CD4-positive, alpha-beta T cell treated with Interleukin-15 for 1 hour (primary cell): Measurements from ENCODE around the gene HELQ.
A peak's percentile ranks its signal among the peaks of the same experiment; 100 is the strongest.
"Not testable (repeated sequence)": the region's sequence is repeated elsewhere in the genome, so short reads cannot be mapped to it uniquely, and the experiment has no call there.

ENCODE experiments used
- DNase-seq: peaks from one replicate; pipeline ENCODE4 v3.0.0-alpha.2; 2020

Gene HELQ, protein sequence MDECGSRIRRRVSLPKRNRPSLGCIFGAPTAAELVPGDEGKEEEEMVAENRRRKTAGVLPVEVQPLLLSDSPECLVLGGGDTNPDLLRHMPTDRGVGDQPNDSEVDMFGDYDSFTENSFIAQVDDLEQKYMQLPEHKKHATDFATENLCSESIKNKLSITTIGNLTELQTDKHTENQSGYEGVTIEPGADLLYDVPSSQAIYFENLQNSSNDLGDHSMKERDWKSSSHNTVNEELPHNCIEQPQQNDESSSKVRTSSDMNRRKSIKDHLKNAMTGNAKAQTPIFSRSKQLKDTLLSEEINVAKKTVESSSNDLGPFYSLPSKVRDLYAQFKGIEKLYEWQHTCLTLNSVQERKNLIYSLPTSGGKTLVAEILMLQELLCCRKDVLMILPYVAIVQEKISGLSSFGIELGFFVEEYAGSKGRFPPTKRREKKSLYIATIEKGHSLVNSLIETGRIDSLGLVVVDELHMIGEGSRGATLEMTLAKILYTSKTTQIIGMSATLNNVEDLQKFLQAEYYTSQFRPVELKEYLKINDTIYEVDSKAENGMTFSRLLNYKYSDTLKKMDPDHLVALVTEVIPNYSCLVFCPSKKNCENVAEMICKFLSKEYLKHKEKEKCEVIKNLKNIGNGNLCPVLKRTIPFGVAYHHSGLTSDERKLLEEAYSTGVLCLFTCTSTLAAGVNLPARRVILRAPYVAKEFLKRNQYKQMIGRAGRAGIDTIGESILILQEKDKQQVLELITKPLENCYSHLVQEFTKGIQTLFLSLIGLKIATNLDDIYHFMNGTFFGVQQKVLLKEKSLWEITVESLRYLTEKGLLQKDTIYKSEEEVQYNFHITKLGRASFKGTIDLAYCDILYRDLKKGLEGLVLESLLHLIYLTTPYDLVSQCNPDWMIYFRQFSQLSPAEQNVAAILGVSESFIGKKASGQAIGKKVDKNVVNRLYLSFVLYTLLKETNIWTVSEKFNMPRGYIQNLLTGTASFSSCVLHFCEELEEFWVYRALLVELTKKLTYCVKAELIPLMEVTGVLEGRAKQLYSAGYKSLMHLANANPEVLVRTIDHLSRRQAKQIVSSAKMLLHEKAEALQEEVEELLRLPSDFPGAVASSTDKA

DNA sequence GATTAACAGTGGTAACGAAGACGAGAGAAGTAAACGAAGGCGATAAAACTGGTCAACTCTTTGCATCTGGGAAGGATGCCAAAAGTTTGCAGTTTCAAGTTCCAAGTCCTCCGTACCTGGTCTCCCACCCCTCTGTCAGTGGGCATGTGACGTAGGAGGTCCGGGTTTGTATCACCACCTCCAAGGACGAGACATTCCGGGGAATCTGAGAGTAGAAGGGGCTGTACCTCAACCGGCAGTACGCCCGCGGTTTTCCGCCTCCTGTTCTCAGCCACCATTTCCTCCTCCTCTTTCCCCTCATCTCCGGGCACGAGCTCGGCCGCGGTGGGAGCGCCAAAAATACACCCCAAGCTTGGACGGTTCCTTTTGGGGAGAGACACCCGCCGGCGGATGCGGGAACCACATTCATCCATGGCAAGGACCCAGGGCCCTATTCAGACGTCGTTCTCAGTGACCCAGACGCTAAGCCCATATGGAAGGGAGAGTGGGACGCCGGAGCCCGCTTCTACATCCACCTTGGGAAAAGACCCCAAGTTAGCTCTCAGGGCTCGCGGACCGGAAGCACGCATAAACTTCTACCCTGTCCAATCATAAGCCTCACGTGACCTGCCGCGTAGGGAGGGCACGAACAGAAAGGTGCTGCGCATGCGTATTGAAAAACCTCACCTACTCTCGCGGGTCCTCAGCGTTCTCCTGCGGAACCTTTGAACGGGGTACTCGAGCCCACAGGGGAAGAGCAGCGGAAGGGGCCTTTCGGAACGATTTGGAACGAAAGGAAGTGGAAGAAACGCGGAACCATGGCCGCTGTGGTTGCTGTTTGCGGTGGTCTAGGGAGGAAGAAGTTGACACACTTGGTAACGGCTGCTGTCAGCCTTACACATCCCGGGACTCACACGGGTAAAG is at the start of gene HELQ, which contains the start of gene MRPS18C:
TSS of gene HELQ (minus strand) at position 543 of the 903 bp plus-strand sequence. CDS start at position 413, 130 bp downstream.
TSS of gene MRPS18C (plus strand) at position 778 of the 903 bp plus-strand sequence. CDS start at position 798, 20 bp downstream.
- DNase-seq, result peak; percentile 98

DNA sequence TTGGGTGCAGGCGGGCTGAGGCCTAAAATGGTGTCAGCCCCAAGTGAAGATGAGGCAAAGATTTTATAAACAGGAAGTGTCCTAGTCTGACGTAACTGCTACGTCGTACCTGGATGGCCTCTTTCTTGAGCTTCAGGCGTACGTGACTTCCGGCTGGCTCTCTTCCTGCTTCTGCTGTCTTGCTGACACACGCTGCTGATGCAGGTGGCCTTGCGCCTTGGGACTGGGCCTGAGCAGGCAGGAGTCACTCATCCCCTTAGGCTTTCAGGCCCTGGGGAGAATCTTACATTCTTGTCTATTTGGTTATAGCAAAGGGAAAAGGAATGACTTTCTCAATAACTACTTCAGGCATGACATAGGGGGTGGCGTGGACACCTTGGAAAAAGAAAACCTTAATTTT is 49.4 kb upstream of the HELQ start:
- DNase-seq, result no peak

DNA sequence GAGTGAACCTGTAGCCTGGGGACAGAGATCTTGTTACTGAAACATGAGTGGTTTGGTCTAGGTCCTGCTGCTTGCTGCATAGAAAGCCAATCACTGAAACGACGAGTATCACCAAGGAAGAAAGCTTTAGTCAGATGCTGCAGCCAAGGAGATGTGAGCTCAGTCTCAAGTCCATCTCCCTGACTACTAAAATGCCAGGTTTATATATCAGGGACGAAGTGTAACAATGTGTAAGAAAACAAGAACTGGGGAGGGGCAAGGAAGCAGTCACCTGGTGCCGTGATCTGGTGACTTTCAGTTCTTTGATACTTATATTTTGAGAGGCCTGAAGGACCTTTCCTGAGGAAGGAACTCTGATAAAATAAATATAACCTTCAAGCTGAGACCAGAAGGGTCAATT is 48.9 kb upstream of the HELQ start:
- DNase-seq, result no peak

DNA sequence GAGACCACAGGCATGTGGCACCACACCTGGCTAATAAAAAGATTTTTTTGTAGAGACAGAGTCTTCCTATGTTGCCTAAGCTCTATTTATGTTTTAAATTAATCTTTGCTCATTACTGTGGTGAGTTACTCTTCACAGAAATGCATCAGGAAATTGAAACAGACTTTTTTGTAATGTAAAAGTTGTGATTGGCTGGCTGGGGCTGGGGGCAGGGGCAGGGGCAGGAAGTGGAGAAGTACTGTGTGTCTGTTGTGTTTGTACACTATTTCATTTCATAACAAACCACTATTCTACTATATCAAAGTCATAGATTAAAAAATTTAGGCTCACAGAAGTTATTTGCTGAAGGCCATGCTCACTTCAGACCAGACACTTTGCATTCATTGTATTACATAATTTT is 48.4 kb upstream of the HELQ start:
- peak; percentile 20 for DNase-seq

DNA sequence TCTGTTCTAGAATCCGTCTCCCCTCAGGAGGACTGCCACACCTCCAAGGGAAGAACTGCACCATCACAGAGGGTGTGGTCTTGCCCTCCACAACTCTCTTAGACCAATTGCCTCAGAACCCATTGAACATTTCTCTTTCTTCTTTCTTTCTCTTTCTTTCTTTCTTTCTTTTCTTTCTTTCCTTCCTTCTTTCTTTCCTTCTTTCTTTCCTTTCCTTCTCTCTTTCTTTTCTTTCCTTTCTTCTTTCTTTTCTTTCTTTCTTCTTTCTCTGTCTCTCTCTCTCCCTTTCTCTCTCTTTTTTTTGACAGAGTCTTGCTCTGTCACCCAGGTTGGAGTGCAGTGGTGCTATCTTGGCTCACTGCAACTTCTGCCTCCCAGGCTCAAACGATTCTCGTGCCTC is 46.0 kb upstream of the HELQ start:
- DNase-seq, result not testable (repeated sequence)

DNA sequence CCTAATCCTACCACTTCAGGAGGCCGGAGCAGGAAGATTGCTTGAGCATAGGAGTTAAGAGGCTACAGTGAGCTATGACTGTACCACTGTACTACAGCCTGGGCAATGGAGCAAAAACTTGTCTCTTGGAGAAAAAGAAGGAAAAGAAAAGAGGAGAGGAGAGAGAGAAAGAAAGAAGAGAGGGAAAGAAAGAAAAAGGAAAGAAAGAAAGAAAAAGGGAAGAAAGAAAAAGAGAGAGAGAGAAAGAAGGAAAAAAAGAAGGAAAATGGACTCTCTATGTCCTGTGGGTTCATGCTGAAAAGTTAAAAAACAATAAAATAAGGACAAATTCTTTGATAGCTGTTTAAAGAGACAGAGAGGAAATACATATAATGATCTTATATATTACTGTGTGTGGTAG is 42.6 kb upstream of the HELQ start:
- no peak for DNase-seq

DNA sequence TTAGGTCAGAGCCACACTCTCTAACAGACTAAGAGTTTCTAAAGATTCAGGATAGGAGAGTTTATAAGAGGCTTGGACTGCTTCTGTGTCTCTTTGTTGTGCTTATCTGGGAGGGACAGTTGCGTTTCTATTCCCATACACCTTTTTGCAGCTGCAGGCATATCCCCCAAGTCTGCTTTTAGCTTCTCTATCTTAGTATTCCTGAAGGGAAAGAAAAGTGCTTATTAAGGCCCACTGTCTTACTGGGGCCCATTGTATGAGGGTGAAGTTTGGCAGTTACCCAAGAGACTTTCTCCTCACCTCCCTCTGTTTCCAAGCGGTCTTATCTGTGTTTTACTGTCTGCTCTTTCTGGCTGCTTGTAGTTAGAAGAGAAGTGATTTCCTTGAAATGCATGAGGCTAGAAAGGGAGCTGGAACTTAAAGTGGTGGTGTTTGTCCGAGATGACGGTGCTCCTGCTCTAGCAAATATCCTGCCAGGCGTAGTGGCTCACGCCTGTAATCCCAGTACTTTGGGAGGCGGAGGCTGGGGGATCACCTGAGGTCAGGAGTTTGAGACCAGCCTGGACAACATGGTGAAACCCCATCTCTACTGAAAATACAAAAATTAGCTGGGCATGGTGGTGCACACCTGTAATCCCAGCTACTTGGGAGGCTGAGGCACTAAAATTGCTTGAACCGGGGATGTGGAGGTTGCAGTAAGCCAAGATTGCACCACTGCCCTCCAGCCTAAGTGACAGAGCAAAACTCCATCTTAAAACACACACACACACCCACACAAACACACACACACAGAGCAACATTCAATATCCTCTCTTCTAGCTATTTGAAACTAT is 40.7 kb upstream of the HELQ start:
- not testable (repeated sequence) for DNase-seq

DNA sequence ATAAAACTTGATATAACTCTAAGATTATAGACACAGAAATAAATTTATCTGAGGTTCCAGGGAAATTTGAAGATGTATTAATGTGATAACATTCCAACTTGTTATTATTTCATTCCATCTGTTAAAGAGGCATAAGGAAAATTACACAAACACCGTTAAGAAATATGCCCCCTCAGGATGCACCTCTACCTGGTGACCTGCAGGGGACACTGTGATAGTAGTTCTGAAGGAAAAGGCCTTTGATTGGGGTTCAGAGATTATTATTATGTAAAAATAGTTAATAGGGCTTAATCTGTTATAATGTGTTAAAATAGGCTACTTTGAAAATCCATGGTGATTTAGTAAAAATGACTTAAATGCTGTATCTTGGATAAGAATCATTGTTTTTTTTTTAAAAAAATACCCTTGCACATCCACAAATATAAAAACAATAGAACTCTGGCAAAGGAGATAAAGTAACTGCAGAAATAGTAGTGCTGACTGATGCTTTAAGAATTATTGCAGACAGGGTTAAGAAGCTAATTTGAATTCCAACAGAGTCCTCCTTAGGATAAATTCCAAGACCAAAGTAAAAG is 35.3 kb upstream of the HELQ start:
- DNase-seq, result no peak

DNA sequence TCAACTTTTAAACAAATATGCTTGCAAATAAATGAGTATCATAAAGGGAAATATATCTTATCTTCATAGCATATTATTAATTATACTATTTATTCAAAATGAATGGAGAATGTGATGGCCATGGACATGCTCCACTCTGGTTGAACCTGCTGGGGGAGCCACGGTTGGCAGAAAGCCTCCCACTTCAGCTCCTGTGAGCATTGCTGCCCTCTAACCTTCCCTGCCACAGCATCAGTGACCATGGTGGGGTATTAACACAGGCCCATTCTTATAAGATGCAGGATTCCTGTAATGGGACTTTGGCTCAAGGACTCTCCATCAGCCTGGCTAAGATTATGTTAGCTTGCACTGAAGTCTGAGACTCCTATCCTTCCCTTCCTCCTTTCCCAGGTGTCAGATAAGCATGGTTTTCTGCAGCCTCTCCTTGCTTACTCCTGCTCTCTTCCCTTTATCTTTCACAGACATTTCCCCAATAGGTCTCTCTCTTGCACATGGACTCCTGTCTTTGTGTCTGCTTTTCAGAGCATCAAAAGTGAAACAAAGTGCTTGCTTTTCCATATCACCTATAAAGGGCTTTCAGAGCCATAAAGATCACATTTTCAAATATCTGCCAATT is 34.2 kb upstream of the HELQ start:
- DNase-seq, result no peak

DNA sequence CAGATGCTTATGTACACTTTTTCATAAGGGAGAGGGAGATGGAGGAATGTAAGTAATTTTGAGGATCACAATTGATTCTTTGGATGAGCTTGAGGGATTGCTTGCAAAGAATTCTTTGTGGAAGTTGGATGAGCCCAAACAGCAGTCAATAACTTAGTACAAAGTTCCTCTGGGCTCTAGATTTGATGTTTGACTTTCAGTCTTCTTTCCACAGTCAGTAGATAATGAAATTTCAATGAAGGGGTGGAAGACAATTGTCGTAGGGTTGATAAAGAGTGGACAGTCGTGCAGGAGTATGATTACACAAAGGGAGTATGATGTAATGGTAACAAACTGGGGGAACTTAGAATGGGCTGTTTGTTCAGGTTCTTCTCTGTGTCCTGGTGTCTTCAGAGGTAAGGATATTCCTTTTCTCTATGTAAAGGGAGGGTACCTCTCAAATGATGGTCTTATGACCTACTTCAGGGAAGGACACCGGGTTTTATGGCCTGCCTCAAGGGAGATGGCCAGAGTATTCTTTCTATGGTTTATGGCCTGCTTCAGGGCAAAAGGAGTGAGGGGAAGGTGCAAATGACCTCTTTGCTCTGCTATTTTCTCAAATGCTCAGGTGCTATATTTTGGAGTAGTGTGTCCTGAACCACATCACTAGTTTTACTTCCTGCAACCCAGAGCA is 31.0 kb upstream of the HELQ start:
- DNase-seq, result no peak

DNA sequence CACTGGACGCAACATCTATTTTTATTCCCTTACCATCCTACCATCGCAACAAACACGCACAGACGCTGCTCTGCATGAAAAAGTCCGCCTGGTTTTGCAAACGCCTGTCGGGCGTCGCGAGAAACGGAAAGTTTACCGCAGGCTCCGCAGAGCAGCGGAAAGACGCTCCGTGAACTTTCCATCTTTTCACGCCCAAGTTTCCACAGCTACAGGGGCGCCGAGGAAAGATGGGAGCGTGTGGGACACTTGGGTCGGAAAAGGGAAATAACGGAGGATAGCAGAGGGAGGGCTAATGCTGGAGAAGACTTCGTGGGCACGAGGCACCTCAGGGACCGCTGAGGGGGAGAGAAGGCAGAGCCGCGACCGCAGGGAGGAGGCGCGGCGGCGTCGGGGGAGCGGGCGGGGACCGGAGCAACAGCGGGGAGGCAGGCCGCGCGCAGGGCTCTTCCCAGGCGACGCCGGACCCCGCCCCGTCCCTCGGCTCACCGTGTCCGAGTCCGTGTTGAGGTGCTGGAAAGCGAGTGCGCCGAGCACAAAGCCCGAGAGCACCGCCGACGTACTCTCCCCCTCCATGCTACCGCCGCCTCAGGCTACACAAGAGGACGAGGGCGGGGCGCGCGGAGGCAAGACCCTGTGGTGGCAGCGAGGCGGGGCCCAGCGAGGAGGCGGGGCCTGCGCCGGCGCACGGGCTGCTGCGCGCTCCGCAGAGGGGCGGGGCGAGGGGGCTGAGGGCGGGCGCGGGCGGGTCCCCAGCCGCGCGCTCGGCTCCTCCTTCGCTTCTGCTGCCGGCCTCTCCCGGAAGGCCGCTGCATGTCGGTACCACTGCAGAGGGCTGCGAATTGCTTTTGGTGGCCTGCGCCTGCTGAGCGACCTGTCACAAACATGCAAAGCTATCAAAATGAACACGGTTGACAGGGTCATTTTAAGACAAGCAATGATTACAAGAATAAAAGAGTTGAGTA is 29.2 kb upstream of the HELQ start, which contains the start of gene ABRAXAS1:
TSS of gene ABRAXAS1 (minus strand) at position 601 of the 962 bp plus-strand sequence. CDS start at position 573, 28 bp downstream.
- peak; percentile 94 for DNase-seq

DNA sequence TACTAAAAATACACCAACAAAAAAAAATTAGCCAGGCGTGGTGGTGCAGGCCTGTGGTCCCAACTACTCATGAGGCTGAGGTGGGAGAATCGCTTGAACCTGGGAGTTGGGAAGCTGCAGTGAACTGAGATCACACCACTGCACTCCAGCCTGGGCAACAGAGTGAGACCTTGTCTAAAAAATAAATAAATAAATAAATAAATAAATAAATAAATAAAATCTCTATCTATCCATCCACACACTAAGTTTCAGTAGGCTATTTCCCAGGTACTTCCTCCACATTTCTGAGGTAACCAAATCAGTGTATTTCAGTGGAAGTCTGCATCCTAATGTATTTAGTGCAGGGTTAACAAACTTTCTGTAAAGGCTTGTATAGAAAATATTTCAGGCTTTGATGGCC is 18.3 kb upstream of the HELQ start:
- DNase-seq, result no peak

DNA sequence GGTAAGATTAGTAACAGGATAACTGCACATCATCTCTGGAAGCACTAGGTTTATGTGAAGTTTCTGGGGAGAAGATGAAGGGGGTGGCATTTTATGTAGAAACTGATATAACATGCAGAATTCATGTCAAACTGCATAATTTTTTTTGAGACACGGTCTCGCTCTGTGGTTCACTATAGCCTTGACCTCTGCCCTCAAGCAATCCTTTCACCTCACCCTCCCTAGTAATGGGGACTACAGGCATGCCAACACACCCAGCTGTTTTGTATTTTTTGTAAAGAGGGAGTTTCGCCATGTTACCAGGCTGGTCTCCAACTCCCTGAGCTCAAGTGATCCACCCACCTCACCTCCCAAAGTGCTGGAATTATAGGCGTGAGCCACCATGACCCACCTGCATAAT is 17.8 kb upstream of the HELQ start:
- no peak for DNase-seq

DNA sequence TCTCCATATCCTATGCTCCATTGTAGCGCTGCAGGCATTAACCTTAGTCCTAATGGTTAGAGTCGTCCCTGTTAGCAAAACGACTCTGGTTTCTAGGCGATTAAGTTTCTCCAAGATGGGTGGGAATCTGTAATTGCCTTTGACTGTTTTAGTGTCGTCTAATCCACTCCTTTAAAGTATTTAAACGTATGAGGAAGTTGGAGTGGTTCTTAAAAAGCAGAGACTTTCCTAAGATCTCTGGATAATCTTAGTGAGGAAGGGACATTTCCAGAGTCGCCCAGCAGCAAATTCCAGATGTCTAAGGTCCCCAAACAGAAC is 520 bp upstream of the HELQ start:
- DNase-seq, result no peak

DNA sequence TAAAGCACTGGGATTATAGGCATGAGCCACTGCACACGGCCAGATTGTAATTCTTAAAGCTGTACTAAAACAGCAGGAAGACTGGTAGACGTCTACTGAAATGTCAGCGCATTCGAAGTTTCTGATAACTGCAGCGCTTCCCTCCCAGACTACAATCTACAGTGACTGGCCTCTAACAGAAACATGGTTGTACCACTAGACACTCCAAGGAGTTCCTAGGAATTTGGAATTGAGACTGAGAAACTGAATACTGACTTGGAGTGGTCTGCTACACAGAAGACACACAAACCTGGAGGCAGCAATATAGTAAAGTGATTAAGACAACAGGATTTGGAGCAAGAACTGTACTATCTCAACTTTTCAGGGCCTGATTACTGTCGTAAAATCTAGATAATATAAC is 937 bp downstream of the HELQ start:
- DNase-seq, result no peak

DNA sequence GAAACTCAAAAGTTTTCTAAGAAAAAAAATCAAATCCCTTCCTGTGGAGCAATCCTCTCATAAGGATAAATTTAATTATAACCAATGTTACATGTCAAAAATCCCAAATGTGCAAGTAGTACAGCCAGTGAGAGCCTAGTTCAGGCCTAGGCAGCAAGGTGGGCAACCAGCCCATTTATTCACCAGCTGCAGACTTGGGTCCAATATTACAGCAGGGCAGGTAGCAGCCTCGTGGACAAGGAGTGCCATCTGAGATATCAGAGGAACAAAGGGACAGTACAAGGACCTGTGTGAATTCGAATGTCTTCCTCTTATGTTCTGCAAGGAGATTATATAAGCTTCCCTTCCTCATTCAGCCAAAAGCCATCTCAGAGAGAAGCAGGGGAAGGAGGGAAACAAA is 6.6 kb downstream of the HELQ start:
- no peak for DNase-seq

DNA sequence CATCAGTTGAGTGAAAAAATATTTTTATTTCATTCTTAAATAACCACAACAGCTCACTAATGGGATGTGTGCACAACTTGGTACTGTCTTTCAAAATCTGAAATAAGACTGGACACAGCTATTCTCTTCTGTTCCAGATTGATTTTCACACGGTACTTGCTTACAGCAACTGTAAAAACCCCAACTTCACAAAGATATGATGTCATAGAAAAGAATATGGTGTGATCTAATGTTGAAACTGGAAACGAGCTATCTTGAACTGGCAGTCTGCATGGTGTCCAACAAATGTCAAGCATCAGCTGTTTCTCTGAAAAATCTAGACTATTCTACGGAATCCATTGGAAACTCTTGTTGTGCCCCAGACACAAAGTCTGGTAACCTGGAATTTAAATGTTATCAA is 14.7 kb downstream of the HELQ start:
- DNase-seq, result no peak

DNA sequence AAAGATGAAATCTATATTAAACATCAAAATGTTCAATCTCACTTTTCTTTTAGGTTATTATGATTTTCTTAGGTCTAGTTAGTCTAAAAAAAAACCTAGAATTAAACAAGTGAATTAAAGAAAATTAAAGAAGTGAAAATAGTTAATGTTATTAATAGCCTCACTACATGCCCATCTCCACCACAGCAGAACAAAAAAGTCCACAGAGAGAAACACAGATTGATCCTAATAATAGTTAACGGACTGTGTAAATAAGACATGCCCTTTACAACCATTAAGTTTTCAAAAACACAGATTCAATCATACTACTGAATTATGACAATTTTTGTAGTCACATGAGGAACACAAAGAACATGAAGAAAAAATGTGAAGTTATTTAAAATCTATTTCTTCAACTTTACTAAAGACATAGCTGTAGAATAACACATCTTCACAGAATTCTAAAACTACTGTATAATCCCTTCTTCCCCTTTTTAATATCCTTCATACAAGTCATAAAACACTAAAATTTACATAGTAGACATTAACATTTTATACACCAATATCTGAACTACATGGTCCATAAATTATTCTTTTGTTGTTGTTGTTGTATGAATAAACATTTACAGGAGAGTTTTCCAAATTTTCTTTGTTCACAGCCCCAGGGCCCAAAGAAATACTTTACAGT is 15.3 kb downstream of the HELQ start:
- DNase-seq, result no peak
